GM18508 (cell line): ENCODE data around the gene SH3GL1.
A peak's percentile ranks its signal among the peaks of the same experiment; 100 is the strongest.

Source experiments
- ATAC-seq: cut with Tn5 transposase; IDR thresholded peaks from one replicate; pipeline ENCODE4 v1.9.1; 2021; ENCODE audit warnings: moderate number of reproducible peaks; ENCODE audit not compliant: insufficient read depth, unreplicated experiment

SH3GL1 gene

GRCh38 chr19:4400135-4400936 lies at the start of gene SH3GL1:
TSS of gene SH3GL1 (minus strand) at chr19:4400547. CDS start at chr19:4400368, 179 bp downstream.
- ATAC-seq: peak; percentile 32

GRCh38 chr19:4449639-4450028 lies 49.3 kb upstream of the SH3GL1 start:
- no peak for ATAC-seq

GRCh38 chr19:4449022-4449638 lies 48.8 kb upstream of the SH3GL1 start:
- ATAC-seq: no peak

GRCh38 chr19:4448147-4448985 lies 48.0 kb upstream of the SH3GL1 start:
- ATAC-seq: no peak

GRCh38 chr19:4447327-4448146 lies 47.2 kb upstream of the SH3GL1 start:
- ATAC-seq: no peak

GRCh38 chr19:4446704-4447200 lies 46.4 kb upstream of the SH3GL1 start:
- no peak for ATAC-seq

GRCh38 chr19:4445963-4446703 lies 45.8 kb upstream of the SH3GL1 start:
- ATAC-seq: no peak

- no peak for ATAC-seq
Measured at GRCh38 chr19:4444765-4445741, 44.7 kb upstream of the SH3GL1 start.

- ATAC-seq: no peak
Measured at GRCh38 chr19:4443966-4444764, 43.8 kb upstream of the SH3GL1 start.

GRCh38 chr19:4443188-4443587 lies 42.8 kb upstream of the SH3GL1 start:
- no peak for ATAC-seq

GRCh38 chr19:4442819-4443146 lies 42.4 kb upstream of the SH3GL1 start:
- ATAC-seq: no peak

- ATAC-seq: no peak
Measured at GRCh38 chr19:4441994-4442818, 41.9 kb upstream of the SH3GL1 start.

GRCh38 chr19:4439243-4439642 lies 38.9 kb upstream of the SH3GL1 start:
- no peak for ATAC-seq

- no peak for ATAC-seq
Measured at GRCh38 chr19:4437103-4437502, 36.8 kb upstream of the SH3GL1 start.

- ATAC-seq: no peak
Measured at GRCh38 chr19:4436231-4436630, 35.9 kb upstream of the SH3GL1 start.

GRCh38 chr19:4434391-4434790 lies 34.0 kb upstream of the SH3GL1 start:
- no peak for ATAC-seq
